Stomach (tissue), 9 donors: ENCODE measurements around the gene SPEG. TPM values are rescaled to one million over a fixed set of nuclear protein-coding genes. Genes with fewer than 3 reads are reported as not detected.

Source experiments
- DNase-seq, 2 donors: peaks; one replicate each; pipeline versions ENCODE4 v3.0.0 to v3.0.0-alpha.2; 2013 to 2019
- H3K27ac ChIP-seq, 5 donors: fragments of 200-600 bp in 4 of 5; sonication (generic) in 4 of 5; one replicate each; pipeline ENCODE4 v1.5.1; 2013 to 2019; ENCODE audit warnings: mild to moderate bottlenecking in 1 of 5, moderate library complexity in 1 of 5
- H3K27me3 ChIP-seq, 3 donors: fragments of 200-600 bp; sonication (generic); one replicate each; pipeline ENCODE4 v1.5.1; 2017 to 2019; ENCODE audit warnings: mixed run types in 1 of 3
- H3K36me3 ChIP-seq, 4 donors: fragments of 200-600 bp; sonication (generic); 1 replicate in 3 of 4; 2 replicates in 1 of 4; pipeline ENCODE4 v1.5.1; 2016 to 2019
- H3K4me1 ChIP-seq, 4 donors: fragments of 200-600 bp; sonication (generic); one replicate each; pipeline ENCODE4 v1.5.1; 2016 to 2019
- H3K4me3 ChIP-seq, 4 donors: fragments of 200-600 bp; sonication (generic) in 3 of 4; one replicate each; pipeline ENCODE4 v1.5.1; 2016 to 2019; ENCODE audit warnings: mild to moderate bottlenecking in 1 of 4
- H3K9me3 ChIP-seq, 4 donors: fragments of 200-600 bp; sonication (generic); one replicate each; pipeline ENCODE4 v1.5.1; 2016 to 2019
- EP300 ChIP-seq: sonication (generic); formaldehyde crosslinking; IDR thresholded peaks from one replicate; pipeline ENCODE4 v1.6.1; 2017; ENCODE audit warnings: antibody characterized with exemption
- POLR2A ChIP-seq, 4 donors: fragments of 450-650 bp; IDR thresholded peaks; one replicate each; pipeline ENCODE4 v1.6.1; 2016; ENCODE audit warnings: antibody characterized with exemption in 4 of 4, control low read depth in 2 of 4, mild to moderate bottlenecking in 1 of 4, moderate library complexity in 1 of 4
- POLR2AphosphoS5 ChIP-seq, 3 donors: sonication (generic); formaldehyde crosslinking; IDR thresholded peaks; one replicate each; pipeline ENCODE4 v1.6.1; 2016; ENCODE audit warnings: antibody characterized with exemption in 3 of 3
- WGBS, 5 donors: extraction: QIAGEN DNeasy Blood & Tissue Kit in 3 of 5; methylation state at CpG; one replicate each; pipeline versions ENCODE4 v1.1.5 to v1.1.7; 2013 to 2018; 5-methylcytosine and 5-hydroxymethylcytosine counted together
- intact Hi-C: fragments of 100-400 bp; cut with DNase I; formaldehyde crosslinking; loops from one replicate; pipeline ENCODE4 v1.15.1; 2023; ENCODE audit warnings: low total_unique reads
- polyA plus RNA-seq, 3 donors: library from polyadenylated mRNA; stranded (reverse); fragments of 200-250 nt; gene quantifications; one replicate each; pipeline ENCODE4 v1.2.3, GENCODE V29; 2013
- total RNA-seq, 5 donors: library from RNA; depleted of rRNA; stranded (reverse); fragments of >200 nt; gene quantifications; one replicate each; pipeline versions ENCODE4 v1.1.0 to v1.2.3, GENCODE V29; 2014 to 2016
- TF ChIP-seq, protein P1 (sequence below), 7 experiments: fragments of 450-650 bp in 4 of 7; fragments of 200-600 bp in 3 of 7; sonication (generic) in 3 of 7; IDR thresholded peaks; one replicate each; pipeline ENCODE4 v1.5.1; 2016 to 2019; ENCODE audit warnings: antibody characterized with exemption in 7 of 7, control low read depth in 2 of 7, mild to moderate bottlenecking in 1 of 7
- donor health status: healthy with polysubstance abuse.
- donor health status: Bipolar disorder and iron deficiency.
- donor health status: healthy.

SPEG gene
- total and polyA plus RNA-seq, 8 donors, result 7.4 to 106 (median 27.2) TPM

DNA sequence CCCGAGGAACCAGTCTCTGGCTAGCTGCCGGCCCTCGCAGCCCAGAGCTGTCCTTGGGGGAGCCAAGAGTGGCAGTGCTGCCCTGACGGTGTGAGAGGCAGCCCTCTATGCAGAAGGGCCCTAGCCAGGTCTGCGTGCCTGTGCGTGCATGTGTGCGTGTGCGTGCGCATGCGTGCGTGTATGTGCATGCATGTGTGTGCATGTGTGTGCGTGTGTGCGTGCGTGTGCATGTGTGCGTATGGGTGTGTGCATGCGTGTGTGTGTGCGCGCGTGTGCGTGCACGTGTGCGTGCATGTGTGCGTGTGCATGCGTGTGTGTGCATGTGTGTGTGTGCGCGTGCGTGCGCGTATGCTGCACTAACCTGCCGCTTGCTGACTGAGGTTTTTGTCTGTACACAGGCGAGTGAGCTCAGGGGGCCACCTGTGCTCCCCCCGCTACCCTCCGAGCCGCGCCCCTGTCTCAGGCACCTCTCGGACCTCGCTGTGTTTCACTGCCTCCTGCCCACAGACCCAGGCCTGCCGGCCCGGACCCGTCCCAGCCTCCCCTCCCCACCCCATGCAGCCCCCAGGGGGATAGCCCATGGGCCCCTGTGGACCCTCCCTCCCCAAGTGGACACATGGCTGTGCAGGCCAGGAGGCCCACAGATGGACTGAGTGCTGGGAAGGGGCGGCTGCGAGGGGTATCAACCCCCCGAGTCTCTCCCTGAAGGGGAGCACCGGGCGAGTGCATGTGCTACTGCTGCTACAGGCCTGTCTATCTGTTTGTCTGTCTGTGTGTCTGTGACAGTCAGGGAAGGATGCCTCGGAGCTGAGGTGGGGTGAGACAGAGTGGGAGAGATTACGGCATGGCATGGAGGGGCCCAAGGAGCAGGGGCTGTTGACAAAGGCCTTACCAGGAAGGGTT lies 31.3 kb downstream of the SPEG start:
- Histone ChIP-seq H3K4me3 (no peak overlapping the region), H3K27me3 (peaks cover 0 to 11% (median 4%) of the 10 kb centered on the region in 3 donors), H3K27ac (peak overlapping the region in 3 of 5 donors; percentile 7 to 95 (median 39)), H3K9me3 (no peaks in the 10 kb centered on the region), H3K36me3 (peaks cover 0 to 54% (median 15%) of the 10 kb centered on the region in 4 donors), H3K4me1 (peaks cover 0 to 64% (median 27%) of the 10 kb centered on the region in 4 donors)
- no peak for DNase-seq
- 74 to 92% (median 90%) methylated on average over 41 to 47 of the region's 47 CpGs for WGBS, 5 donors
- intact Hi-C loops, result no loop called here
- TF ChIP-seq, protein P1, sequence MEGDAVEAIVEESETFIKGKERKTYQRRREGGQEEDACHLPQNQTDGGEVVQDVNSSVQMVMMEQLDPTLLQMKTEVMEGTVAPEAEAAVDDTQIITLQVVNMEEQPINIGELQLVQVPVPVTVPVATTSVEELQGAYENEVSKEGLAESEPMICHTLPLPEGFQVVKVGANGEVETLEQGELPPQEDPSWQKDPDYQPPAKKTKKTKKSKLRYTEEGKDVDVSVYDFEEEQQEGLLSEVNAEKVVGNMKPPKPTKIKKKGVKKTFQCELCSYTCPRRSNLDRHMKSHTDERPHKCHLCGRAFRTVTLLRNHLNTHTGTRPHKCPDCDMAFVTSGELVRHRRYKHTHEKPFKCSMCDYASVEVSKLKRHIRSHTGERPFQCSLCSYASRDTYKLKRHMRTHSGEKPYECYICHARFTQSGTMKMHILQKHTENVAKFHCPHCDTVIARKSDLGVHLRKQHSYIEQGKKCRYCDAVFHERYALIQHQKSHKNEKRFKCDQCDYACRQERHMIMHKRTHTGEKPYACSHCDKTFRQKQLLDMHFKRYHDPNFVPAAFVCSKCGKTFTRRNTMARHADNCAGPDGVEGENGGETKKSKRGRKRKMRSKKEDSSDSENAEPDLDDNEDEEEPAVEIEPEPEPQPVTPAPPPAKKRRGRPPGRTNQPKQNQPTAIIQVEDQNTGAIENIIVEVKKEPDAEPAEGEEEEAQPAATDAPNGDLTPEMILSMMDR (IDR thresholded peaks at IDR 0.05), result no peak
- TF ChIP-seq POLR2A (IDR thresholded peaks at IDR 0.05), result no peak
- TF ChIP-seq EP300, result no peak
- no peak for TF ChIP-seq POLR2AphosphoS5 (IDR thresholded peaks at IDR 0.05)

DNA sequence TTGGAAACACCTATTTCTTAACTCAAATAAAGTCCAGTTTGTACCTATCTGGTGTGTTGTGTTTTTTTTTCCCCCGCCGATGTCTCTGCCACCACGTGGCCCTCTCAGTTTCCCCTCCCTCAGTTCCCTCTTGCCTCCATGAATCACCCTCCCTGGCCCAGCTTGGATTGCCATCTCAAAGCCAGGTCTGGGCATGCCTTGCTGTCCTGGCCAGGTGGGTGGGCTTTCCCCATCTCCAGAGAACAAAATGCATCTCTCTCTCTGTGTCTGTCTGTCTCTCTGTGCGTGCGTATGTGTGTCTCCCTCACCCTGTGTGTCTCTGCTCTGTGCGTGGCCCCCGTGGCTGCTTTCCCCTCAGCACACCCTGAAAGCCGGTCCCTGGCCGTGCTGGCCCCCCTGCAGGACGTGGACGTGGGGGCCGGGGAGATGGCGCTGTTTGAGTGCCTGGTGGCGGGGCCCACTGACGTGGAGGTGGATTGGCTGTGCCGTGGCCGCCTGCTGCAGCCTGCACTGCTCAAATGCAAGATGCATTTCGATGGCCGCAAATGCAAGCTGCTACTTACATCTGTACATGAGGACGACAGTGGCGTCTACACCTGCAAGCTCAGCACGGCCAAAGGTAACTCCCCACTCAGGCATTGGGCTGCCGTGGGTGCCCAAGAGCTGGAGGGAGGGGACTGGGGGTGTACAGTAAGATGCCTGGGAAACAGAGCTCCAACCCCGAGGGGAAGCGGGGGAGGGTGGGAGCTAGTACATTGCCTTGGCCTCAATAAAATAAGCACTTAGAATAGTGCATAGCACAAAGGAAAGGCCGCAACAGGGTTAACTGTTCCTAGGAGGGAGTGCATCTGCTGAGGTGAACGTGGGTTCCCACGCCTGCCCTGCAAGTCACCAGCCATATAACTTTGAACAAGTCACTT lies 32.4 kb downstream of the SPEG start:
- Histone ChIP-seq H3K27ac (peak overlapping the region in 2 of 5 donors; percentile 23 to 51), H3K36me3 (peaks cover 0 to 60% (median 15%) of the 10 kb centered on the region in 4 donors), H3K4me3 (no peak overlapping the region), H3K9me3 (no peaks in the 10 kb centered on the region), H3K4me1 (peaks cover 0 to 52% (median 25%) of the 10 kb centered on the region in 4 donors), H3K27me3 (peaks cover 0 to 6% (median 0%) of the 10 kb centered on the region in 3 donors)
- DNase-seq, result no peak
- TF ChIP-seq POLR2AphosphoS5 (IDR thresholded peaks at IDR 0.05), result no peak
- TF ChIP-seq, protein P1 (IDR thresholded peaks at IDR 0.05), result no peak
- 77 to 84% (median 81%) methylated on average over 22 to 28 of the region's 28 CpGs for WGBS, 5 donors
- intact Hi-C loops, result no loop called here

DNA sequence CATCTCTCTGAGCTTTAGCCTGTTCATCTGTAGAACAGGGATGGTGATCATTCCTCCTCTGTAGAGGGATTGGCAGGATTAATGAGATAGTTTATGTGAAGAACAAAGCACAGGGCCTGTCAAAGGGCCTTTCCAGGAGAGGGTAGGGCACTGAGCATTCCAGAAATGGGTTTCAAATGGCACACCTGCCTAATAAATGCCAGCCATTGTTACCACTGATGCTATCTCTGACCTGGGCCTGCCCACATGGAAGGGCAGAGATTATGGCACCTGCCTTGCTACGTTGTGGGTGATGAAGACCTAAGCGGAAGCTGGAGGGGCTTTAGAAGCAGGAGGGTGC lies 33.1 kb downstream of the SPEG start:
- TF ChIP-seq, protein P1 (IDR thresholded peaks at IDR 0.05), result no peak
- TF ChIP-seq EP300 (no peak), POLR2AphosphoS5 (IDR thresholded peaks at IDR 0.05) (no peak), POLR2A (IDR thresholded peaks at IDR 0.05) (no peak)
- Histone ChIP-seq H3K27ac (peak overlapping the region in 2 of 5 donors; percentile 23 to 51), H3K27me3 (peaks cover 0 to 10% (median 0%) of the 10 kb centered on the region in 3 donors), H3K4me1 (peaks cover 0 to 50% (median 25%) of the 10 kb centered on the region in 4 donors), H3K36me3 (peaks cover 0 to 54% (median 12%) of the 10 kb centered on the region in 4 donors), H3K9me3 (no peaks in the 10 kb centered on the region), H3K4me3 (no peak overlapping the region)
- intact Hi-C loops, result no loop called here
- DNase-seq, result no peak
- WGBS, 5 donors, result 33 to 55% (median 46%) methylated on average over 2 of the region's 2 CpGs
